ENCODE data around the gene SMYD3.

SMYD3 gene

GRCh38 chr1:246210756-246211155 lies 296.3 kb downstream of the SMYD3 start:
- Histone ChIP-seq H3K27ac (ENCODE audit: low read depth, low read length) (no peak overlapping the region), H3K79me2 (ENCODE audit: insufficient read depth, low read length) (no peaks in the 10 kb centered on the region), H2AFZ (ENCODE audit: low read depth, low read length, severe bottlenecking) (no peak overlapping the region), H3K9me2 (replicated peaks; ENCODE audit: insufficient read depth, low read length) (no peaks in the 10 kb centered on the region), H3K4me2 (ENCODE audit: low read depth, low read length, poor library complexity, severe bottlenecking) (no peak overlapping the region), H3K36me3 (ENCODE audit: low read length) (no peaks in the 10 kb centered on the region), H3K9me3 (ENCODE audit: insufficient read depth, low read length) (no peaks in the 10 kb centered on the region), H3F3A (ENCODE audit: insufficient read depth) (no peaks in the 10 kb centered on the region), H3K9ac (ENCODE audit: low read length) (no peak overlapping the region), H3K4me3 (ENCODE audit: insufficient read depth, low read length, poor library complexity, severe bottlenecking) (no peak overlapping the region), H4K20me1 (ENCODE audit: low read depth, low read length) (peaks cover 4% of the 10 kb centered on the region; the same call in 1 of the 2 replicates), H3K27me3 (ENCODE audit: low read length) (no peaks in the 10 kb centered on the region)
- no peak for TF ChIP-seq EZH2phosphoT487 (conservative IDR thresholded peaks at IDR 0.05; ENCODE audit: low read length)
- TF ChIP-seq CTCF (IDR thresholded peaks at IDR 0.05; ENCODE audit: insufficient read depth, low read length, poor library complexity, severe bottlenecking): no peak

GRCh38 chr1:246208105-246208504 lies 299.0 kb downstream of the SMYD3 start:
- Histone ChIP-seq H3K27me3 (ENCODE audit: low read length) (no peaks in the 10 kb centered on the region), H3K27ac (ENCODE audit: low read depth, low read length) (no peak overlapping the region), H4K20me1 (ENCODE audit: low read depth, low read length) (no peaks in the 10 kb centered on the region), H3F3A (ENCODE audit: insufficient read depth) (no peaks in the 10 kb centered on the region), H3K79me2 (ENCODE audit: insufficient read depth, low read length) (no peaks in the 10 kb centered on the region), H3K36me3 (ENCODE audit: low read length) (no peaks in the 10 kb centered on the region), H3K4me3 (ENCODE audit: insufficient read depth, low read length, poor library complexity, severe bottlenecking) (no peak overlapping the region), H2AFZ (ENCODE audit: low read depth, low read length, severe bottlenecking) (no peak overlapping the region), H3K9me2 (replicated peaks; ENCODE audit: insufficient read depth, low read length) (no peaks in the 10 kb centered on the region), H3K4me2 (ENCODE audit: low read depth, low read length, poor library complexity, severe bottlenecking) (no peak overlapping the region), H3K9ac (ENCODE audit: low read length) (no peak overlapping the region), H3K9me3 (ENCODE audit: insufficient read depth, low read length) (no peaks in the 10 kb centered on the region)
- TF ChIP-seq EZH2phosphoT487 (conservative IDR thresholded peaks at IDR 0.05; ENCODE audit: low read length) (no peak), CTCF (IDR thresholded peaks at IDR 0.05; ENCODE audit: insufficient read depth, low read length, poor library complexity, severe bottlenecking) (no peak)

GRCh38 chr1:246203180-246203579 lies 303.9 kb downstream of the SMYD3 start:
- Histone ChIP-seq H3K9me3 (ENCODE audit: insufficient read depth, low read length) (no peaks in the 10 kb centered on the region), H3K79me2 (ENCODE audit: insufficient read depth, low read length) (no peaks in the 10 kb centered on the region), H3K4me3 (ENCODE audit: insufficient read depth, low read length, poor library complexity, severe bottlenecking) (no peak overlapping the region), H3K9me2 (replicated peaks; ENCODE audit: insufficient read depth, low read length) (no peaks in the 10 kb centered on the region), H3F3A (ENCODE audit: insufficient read depth) (no peaks in the 10 kb centered on the region), H3K36me3 (ENCODE audit: low read length) (no peaks in the 10 kb centered on the region), H3K27ac (ENCODE audit: low read depth, low read length) (no peak overlapping the region), H3K9ac (ENCODE audit: low read length) (no peak overlapping the region), H3K27me3 (ENCODE audit: low read length) (no peaks in the 10 kb centered on the region), H4K20me1 (ENCODE audit: low read depth, low read length) (no peaks in the 10 kb centered on the region), H3K4me2 (ENCODE audit: low read depth, low read length, poor library complexity, severe bottlenecking) (no peak overlapping the region), H2AFZ (ENCODE audit: low read depth, low read length, severe bottlenecking) (no peak overlapping the region)
- TF ChIP-seq EZH2phosphoT487 (conservative IDR thresholded peaks at IDR 0.05; ENCODE audit: low read length) (no peak), CTCF (IDR thresholded peaks at IDR 0.05; ENCODE audit: insufficient read depth, low read length, poor library complexity, severe bottlenecking) (no peak)
